HG02642 (cell line): Measurements from ENCODE around the gene PNMA6E.
"Not testable (repeated sequence)": the region's sequence is repeated elsewhere in the genome, so short reads cannot be mapped to it uniquely, and the experiment has no call there.

Experiments
- ATAC-seq: cut with Tn5 transposase; IDR thresholded peaks from one replicate; pipeline ENCODE4 v1.9.1; 2021; ENCODE audit warnings: mild to moderate bottlenecking; ENCODE audit not compliant: unreplicated experiment, poor library complexity

The PNMA6E gene

GRCh38 chrX:153409414-153410101 is 8.4 kb upstream of the PNMA6E start:
- ATAC-seq = no peak

- ATAC-seq = no peak
Measured at GRCh38 chrX:153408871-153409351, 7.8 kb upstream of the PNMA6E start.

GRCh38 chrX:153408221-153408721 is 7.1 kb upstream of the PNMA6E start:
- no peak for ATAC-seq

- no peak for ATAC-seq
Measured at GRCh38 chrX:153407736-153408135, 6.6 kb upstream of the PNMA6E start.

- no peak for ATAC-seq
Measured at GRCh38 chrX:153406903-153407302, 5.8 kb upstream of the PNMA6E start.

GRCh38 chrX:153406011-153406410 is 4.9 kb upstream of the PNMA6E start:
- no peak for ATAC-seq

GRCh38 chrX:153405426-153405825 is 4.3 kb upstream of the PNMA6E start:
- no peak for ATAC-seq

- ATAC-seq = not testable (repeated sequence)
Measured at GRCh38 chrX:153404333-153404732, 3.2 kb upstream of the PNMA6E start.

- no peak for ATAC-seq
Measured at GRCh38 chrX:153400146-153401132, 711 bp downstream of the PNMA6E start.

- no peak for ATAC-seq
Measured at GRCh38 chrX:153398275-153398960, 2.7 kb downstream of the PNMA6E start.

- ATAC-seq = no peak
Measured at GRCh38 chrX:153397256-153397960, 3.7 kb downstream of the PNMA6E start.

- ATAC-seq = no peak
Measured at GRCh38 chrX:153396320-153397195, 4.6 kb downstream of the PNMA6E start.

- no peak for ATAC-seq
Measured at GRCh38 chrX:153395613-153396319, 5.4 kb downstream of the PNMA6E start.

GRCh38 chrX:153394612-153395011 is 6.5 kb downstream of the PNMA6E start:
- no peak for ATAC-seq

- ATAC-seq = no peak
Measured at GRCh38 chrX:153392642-153393321, 8.4 kb downstream of the PNMA6E start.

- not testable (repeated sequence) for ATAC-seq
Measured at GRCh38 chrX:153389460-153389768, 11.7 kb downstream of the PNMA6E start.

- no peak for ATAC-seq
Measured at GRCh38 chrX:153388722-153389459, 12.3 kb downstream of the PNMA6E start.
